Bone marrow (tissue), 2 donors: ENCODE measurements around the gene ABCB7.
"Not testable (repeated sequence)": the region's sequence is repeated elsewhere in the genome, so short reads cannot be mapped to it uniquely, and the experiment has no call there.

Experiments
- DNase-seq, 2 donors: peaks; one replicate each; lab custom pipeline; 2025; lab: John Stamatoyannopoulos, UW

Gene ABCB7

GRCh38 chrX:75096331-75096730, 59.8 kb downstream of the ABCB7 start:
- no peak for DNase-seq

- no peak for DNase-seq
These were observed 69.3 kb downstream of the ABCB7 start for GRCh38 chrX:75086731-75087195.

- no peak for DNase-seq
These were observed 71.3 kb downstream of the ABCB7 start for GRCh38 chrX:75084757-75085156.

- DNase-seq, result no peak
These were observed 79.7 kb downstream of the ABCB7 start for GRCh38 chrX:75076429-75076828.

GRCh38 chrX:75074475-75074874, 81.6 kb downstream of the ABCB7 start:
- no peak for DNase-seq

GRCh38 chrX:75071334-75071733, 84.7 kb downstream of the ABCB7 start:
- DNase-seq, result no peak

GRCh38 chrX:75067931-75068330, 88.2 kb downstream of the ABCB7 start:
- DNase-seq, result no peak

- no peak for DNase-seq
These were observed 94.4 kb downstream of the ABCB7 start for GRCh38 chrX:75061701-75062100.

- DNase-seq, result no peak
These were observed 105.0 kb downstream of the ABCB7 start for GRCh38 chrX:75051047-75051446.

GRCh38 chrX:75045369-75045768, 110.7 kb downstream of the ABCB7 start:
- DNase-seq, result no peak

- not testable (repeated sequence) for DNase-seq
These were observed 111.9 kb downstream of the ABCB7 start for GRCh38 chrX:75044142-75044541.

- peak in 1 of 2 donors; percentile 2 for DNase-seq
These were observed 117.2 kb downstream of the ABCB7 start for GRCh38 chrX:75038925-75039324.
